DMS153 (cell line): Measurements from ENCODE around the gene PRMT9.

Experiments used
- DNase-seq: peaks from one replicate; lab custom pipeline; 2025; lab: John Stamatoyannopoulos, UW

PRMT9 gene

DNA sequence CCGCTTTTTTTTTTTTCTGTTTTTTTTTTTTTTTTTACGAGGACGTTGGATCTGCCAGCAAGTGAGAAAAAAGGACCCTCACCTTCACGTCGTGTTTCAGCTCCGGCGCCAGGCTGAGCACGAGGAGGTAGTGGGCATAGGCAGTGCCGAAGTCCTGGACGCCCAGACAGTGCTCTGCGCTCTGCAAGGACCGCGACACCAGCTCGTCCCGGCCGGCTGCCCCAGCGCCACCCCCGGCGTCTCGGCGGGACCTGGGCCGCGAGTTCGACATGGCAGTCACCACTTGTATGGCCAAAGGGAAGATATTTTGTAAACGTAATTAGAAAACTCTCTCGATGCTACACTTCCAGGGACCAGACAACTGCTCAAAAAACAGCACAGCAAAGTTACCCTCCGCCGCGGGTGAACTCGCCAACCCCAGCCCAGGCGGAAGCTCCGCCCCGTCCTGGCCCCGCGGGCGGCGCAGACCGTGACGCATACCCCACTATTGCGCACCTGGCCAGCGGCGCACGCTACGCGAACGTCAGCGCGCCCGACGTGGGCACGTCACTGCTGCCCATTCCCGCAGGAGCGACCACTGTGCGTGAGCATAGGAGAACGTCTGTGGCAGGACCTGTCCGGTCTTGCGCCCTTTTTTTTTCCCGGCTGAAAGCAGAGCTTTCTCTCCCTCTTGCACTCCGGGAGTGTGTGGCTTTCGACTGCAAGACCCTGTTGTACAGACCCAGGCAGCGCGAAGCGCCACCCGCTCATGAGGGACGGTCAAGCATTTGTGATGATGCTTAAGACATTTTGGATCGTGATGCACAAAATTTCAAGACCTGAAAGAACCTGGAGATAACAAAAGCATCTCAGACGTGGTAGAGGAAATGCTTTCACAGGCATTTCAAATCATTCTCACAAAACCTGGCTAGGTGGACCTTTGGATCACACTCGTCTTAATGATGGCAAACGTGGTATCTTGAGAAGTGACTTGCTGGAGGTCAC is at the start of gene PRMT9:
TSS of gene PRMT9 (minus strand) at position 447 of the 984 bp plus-strand sequence. CDS start at position 271, 176 bp downstream.
- peak; percentile 69 for DNase-seq

DNA sequence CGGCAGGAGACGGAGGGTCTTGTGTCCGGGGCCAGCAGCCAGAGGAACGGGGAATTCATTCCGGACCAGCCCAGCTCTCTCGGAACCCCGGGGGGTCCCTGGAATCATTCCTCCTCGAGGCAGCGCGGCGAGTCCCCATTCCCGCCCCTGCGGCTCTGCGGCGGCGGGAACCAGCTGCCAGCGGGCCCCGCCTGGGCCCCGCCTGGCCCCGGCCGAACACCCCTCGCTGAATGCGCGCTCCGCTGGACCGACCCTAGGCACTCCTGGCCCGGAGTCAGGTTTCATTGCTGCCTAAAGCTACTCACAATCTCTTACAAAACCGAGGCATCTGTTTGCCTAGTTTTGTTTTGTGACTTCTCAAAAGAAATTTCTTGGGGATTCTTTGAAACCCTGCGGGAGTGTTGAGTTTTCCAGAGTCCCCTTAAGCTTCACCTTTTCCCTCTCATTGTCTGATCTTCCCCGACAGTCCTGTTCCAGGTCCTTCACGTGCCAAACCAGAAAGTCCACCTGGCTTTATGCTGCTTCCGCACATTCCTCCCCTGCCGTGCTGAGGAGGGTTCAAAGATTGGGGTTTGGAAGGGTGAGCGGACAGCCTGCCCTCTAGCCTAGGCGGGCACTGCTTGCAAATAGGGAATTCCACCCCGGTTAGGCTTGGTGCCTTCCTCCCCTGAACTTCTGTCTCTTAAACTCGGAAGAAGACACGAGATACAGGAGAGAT is 48.7 kb upstream of the PRMT9 start:
- DNase-seq = no peak

DNA sequence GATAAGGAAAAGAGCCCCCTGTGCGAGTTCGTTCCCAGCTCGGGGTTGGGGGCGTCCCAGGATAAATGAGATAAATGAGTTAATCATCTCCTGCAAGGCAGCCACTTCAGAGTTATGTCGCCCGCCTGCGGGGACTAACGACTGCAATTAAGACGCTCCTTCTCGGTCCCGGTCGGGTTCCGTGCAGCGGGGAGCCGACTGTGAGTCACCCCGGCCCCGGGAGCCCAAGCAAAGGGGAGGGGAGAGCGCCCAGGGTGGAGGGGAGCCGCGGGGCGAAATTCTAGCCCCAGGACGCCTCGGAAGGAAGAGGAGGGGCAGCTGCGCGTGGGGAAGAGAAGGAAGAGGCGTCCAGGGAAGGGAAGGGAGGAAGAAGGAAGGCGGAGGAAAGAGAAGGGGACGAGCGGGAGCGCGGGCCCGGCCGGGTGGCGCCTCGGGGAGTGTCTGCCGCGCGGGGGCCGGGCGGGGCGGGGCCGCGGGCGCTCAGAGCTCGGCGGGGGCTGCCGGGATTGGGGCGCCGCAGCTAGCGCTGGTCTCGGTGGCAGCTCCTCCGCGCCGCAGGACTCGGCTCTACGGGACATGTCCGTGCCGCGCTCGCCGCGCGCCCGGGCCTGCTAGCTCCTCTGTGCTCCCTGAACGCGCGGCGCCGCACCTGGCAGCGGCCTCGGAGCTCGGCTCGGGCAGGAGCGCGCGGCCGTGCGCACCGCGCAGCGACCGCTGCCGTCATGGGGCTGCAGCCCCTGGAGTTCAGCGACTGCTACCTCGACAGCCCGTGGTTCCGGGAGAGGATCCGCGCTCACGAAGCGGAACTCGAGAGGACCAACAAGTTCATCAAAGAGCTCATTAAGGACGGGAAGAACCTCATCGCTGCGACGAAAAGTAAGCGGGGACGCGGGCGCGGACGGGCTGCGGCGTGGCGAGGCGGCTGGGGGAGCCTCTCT is 47.9 kb upstream of the PRMT9 start, which contains the start of gene ARHGAP10:
TSS of gene ARHGAP10 (plus strand) at position 509 of the 938 bp plus-strand sequence. CDS start at position 723, 214 bp downstream.
- no peak for DNase-seq

DNA sequence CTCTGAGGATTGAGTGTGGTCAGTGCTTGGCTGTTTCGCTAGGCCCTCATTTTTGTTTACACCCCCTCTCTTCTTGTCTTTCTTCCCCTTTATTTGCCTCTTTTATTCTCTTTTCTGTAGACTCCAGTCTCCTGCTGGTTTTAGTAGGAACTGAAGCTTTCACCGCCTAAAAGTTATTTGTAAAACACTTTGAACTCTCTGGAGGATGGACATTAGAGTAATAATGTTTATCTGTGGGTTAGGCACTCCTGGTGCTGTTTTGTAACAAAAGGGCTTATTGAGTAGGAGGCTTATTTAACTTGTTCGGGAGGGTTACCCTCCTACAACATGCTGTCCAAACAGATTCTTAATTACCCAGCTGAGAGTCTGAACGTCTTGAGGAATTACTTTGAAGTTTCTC is 46.4 kb upstream of the PRMT9 start:
- DNase-seq = no peak

DNA sequence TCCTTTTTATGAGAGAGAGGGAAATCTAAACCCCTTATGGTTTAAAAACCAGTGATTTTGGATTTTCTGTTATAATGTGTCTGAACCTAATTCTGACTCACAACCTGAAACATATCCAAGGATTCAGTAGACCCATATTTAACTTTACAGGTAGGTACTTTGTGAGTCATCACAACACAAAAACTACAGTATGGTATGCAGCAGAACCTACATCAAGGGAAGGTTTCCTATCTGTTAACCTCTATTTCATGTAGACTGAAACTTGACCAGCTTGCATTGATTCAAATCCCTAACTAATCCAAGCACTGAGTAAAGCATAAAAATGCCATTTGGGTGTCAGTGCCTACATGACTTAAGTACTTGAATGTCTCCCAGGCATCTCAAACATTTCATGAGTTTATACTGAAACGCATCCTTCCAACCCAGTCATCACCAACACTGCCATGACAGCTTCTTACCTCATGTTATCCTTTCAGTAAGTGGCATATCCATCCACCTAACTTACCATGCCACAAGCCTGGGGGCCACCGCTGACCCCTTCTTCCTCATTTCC is 43.6 kb upstream of the PRMT9 start:
- no peak for DNase-seq

DNA sequence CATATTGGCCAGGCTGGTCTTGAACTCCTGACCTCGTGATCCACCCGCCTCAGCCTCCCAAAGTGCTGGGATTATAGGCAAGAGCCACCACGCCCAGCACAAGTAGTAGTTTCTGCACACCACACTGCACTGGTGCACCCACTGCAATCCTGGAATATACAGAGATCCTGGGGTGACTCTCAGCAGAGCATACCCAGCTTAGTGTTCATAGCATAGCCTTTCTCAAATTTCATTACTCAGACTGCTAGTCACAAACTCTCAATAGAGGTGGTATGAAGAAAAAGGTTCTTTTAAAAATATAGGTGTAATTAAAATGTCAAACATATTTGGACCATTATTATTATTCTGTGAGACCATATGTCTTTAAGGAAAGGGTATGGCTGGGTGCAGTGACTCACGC is 41.7 kb upstream of the PRMT9 start:
- no peak for DNase-seq

DNA sequence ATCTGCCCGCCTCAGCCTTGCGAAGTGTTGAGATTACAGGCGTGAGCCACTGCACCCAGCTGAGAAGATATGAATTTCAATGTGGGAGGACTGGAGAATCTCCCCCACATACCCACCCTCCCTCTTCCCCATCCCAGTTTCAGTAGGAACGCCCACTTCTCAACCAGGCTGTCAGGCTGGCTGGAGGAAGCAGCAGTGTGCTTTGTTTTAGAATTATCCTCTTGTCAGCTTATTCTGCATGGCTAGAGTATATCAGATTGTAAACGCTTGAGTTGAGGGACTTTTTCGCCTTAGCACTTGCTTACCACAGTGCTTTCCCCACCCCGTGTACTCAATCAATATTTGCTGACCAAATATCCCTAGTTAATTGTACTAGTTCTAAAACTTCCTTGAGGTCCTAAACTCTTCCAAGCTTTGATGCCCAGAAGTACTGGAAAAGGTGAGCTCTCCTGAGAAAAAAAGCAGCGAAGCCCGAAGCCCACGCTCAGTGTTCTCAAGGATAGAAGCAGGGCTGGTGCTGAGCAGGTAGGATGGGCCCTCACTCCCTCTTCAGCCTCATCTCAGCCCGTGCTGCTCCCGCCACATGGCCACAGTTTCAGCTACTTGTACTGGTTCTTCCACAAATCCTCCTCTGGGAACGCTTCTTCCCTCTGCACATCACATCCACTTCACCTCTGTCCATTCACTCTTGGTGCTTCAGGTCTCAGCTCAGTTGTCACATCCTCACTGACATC is 40.7 kb upstream of the PRMT9 start:
- DNase-seq = no peak

DNA sequence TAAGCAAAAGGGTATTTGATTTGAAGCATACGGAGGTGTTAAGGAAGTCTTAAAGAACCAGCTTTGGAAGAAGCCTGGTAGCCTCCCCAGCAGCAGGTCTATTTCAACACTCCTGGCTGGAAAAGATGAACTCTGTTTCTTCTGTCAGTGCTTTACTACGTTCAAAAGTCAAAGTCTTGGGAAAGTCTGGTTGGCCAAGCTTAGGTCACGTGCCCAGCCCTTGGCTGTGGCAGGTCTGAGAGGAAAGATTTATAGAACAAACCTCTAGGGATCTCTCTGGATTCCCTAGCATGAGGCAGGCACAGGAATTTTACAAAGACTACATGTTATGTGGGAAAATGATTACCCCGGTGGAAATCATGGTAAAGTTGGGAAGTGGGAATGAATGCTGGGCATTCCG is 39.4 kb upstream of the PRMT9 start:
- DNase-seq = no peak

DNA sequence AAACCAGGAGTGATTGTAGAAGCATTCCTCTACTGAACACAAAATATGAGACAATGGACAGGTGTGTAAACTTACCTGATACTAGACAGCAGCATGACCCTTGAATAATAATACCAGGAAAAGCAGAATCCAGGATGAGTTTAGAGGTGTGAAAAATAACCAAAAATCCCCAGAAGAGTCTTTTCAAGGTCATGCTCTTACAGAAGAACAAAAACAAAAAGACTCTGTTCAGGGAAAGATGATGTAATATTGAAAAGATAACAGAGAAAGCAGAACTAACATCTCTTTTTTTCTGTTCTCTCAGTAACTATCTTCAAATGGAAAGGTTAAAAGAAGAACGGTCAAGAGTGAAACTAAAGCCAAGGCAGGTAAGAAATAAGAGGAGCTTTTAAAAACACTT is 33.9 kb upstream of the PRMT9 start:
- no peak for DNase-seq

DNA sequence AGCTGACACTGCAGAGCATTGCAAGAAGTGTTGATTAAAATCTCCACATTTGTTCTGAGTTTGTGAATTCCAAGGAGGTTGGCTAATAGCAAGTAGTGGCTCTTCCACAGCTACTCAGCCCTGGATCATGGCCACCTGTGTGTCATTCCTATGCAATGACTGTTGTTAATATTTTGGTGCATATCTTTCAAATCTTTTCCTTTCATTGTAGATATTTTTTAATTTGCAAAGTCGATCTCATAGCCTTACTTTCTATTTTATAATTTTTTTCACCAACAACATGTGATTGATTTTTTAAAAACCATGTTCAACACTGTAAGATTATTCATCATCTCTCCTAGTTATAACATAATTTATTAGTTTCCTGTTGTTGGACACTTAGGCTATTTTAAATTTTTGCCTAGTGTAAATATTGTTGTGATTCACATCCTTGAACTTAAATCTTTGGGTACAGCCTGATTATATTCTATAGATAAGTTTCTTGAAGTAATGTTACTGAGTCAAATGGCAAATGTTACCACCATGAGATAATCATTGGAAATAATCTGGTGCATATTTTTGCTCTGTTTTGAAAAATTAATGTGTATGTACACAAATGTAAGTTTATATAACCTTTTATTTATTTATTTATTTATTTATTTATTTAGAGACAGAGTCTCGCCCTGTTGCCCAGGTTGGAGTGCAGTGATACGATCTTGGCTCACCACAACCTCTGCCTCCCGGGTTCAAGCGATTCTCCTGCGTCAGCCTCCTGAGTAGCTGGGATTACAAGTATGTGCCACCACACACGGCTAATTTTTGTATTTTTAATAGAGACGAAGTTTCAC is 30.8 kb upstream of the PRMT9 start:
- DNase-seq = no peak

DNA sequence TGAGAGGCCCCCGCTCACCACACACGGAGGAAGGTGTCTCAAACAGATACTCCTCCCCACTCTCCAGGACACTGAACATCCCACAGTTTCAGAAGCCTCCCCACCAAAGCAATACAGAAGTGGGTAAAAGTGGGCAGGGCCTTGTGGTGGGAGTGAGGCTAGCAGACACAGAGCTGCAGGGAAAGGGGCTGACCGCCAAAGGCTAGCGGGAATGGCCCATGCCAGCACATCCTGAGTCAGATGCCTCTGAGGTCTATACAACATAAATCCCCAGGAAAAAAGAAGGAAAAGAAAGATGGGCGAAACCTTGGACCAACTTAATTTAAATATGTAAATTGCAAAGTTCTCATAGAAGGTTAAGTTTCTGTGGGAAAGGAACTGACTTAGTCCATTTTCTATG is 26.0 kb upstream of the PRMT9 start:
- no peak for DNase-seq

DNA sequence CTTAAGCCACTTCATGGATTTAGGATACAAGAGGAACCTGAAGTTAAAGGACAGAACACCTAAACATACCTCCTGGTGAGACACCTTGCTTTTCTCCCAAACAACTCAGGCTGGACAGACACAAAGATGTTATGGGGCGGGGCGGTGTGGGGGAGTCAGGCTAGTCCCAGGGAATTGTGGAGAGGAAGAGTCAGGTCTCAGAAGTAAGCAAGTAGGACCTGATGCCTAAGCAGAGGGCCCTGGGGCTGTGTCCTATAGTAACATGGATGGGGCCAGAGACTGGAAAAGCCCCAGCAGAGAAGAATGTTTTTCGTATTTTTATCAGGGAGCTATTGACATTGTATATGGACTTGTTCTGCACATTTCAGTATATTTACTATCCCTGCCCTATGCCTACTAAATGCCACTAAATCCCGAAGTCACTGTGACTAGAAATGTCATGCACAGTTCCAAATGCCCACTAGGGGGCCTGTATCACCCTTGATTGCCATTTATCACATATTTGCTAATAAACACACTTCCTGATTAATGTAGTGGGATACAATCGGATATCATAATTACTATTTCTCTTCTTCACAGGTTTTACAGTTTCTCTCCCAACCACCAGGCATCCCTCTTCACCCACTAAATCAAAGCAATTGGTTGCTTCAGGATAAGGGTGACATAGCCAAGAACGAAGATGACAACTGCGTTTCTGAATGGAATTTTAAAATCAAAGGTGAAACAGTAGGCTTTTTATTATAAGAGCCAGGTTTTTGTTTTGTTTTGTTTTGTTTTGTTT is 24.1 kb upstream of the PRMT9 start:
- no peak for DNase-seq

DNA sequence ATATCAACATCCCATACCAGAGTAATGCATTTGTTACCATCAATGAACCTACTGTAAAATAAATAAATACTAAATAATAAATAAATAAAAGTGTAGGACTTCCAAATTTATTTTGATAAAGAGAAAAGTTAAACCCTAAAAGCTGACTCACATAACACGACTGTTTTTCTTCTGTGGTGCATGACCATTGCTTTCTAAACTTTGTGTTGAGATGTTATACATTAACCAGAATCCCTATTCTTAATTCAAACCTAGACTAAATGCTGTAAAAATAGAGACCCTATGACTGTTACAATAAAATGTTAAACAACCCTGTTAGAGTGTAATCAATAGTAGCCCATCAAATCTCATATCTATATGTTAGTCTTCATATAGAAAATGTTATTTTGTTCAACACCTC is 20.9 kb upstream of the PRMT9 start:
- no peak for DNase-seq

DNA sequence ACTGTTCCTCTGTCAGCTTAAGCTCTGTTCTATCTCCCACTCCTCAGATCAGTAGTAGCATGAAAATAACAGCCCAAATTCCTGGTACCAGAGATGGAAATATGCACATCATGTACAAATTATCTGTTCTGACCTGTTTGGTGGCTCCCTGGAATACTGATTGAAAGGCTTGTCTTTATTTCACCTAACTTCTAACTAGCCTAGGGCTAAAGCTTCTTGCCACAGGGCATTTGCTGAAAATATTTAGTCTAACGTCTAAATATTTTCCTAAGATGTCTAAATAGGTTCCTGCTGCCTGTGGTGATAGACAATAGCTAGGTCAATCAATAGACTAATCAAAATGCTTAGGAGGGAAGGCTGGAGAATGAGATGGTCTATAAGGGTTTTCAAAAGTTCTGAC is 12.9 kb upstream of the PRMT9 start:
- DNase-seq = no peak

DNA sequence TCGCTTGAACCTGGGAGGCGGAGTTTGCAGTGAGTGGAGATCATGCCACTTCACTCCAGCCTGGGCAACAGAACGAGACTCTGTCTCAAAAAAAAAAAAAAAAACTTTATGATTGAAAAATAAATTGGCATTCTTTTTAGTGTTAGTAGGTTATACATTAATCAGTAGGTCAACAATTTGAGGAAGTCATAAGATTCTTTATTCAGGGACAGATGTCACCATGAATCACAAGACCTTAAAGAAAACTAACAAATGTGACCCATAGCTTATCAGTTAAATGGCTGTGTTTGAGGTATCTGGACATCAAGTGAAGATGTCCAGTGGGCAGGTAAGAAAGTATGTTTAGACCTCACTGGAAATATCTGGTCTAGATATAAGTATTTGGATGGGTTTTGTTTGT is 9.3 kb upstream of the PRMT9 start:
- no peak for DNase-seq

DNA sequence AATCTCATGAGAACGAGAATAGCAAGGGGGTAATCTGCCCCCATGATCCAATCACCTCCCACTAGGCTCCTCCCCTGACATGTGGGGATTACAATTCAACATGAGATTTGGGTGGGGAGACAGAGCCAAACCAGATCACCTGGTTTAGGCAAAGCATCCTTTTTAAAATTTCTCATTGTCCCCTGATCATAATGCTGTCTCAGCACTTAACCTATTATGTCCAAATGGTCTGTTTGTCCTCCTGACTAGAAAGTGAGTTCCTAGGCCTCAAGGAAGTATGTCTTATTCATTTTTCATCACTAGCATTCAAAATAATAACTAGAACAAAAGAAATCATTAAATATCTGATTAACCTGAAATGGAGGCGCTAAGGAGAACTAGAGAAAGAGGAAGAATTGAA is 7.9 kb upstream of the PRMT9 start:
- DNase-seq = no peak

DNA sequence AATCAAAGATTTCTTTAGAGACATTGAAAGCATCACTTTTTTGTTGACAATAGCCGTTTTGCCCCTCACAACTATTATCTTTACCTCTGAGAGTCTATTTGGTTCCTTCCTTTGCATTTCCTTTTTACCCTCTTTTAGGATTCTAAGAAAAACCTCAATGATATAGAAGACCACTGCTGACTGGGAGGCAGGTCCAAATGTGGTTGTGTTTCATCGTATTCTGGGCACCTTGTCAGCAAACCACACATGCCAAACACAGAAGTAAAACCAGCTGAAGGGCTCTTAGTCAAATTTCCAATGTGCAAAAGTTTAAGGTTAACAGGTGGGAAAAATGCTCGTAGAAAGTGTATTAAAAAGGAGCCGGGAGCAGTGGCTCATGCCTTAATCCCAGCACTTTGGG is 5.1 kb upstream of the PRMT9 start:
- no peak for DNase-seq

DNA sequence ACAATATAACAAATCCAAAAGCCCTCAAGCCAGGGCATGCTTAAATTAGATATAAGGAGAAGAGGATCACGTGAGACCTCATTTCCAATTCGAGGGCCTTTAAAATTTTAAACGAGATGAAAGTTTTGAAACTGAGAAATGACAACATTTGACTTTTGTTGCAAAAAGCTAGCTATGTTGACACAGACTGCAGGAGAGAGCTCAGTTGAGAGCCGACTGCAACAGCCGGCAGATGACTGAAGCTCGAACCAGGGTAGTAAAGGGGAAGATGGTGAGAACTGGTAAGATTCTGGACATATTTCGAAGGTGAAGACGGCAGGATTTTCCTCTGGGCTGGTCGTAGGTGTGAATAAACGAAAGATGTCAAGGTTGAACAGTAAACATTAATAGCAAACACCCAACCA is 773 bp downstream of the PRMT9 start:
- DNase-seq = no peak

DNA sequence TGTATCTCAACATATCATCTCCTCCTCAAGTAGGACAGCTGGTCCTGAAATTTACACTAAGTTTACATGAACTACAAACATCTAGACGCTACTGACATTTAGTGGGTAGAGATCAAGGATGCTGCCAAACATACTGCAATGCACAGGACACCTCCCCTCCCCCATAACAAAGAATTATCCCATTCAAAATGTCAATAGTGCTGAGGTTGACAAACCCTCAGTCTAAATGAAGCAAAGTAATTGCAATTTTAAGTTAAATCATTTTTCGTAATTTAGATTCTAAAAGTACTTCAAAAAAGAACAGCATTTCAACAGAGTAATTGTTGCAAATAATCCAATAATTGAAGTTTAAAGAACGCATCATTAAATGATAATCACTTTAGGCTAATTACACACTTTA is 1.2 kb downstream of the PRMT9 start:
- DNase-seq = no peak
